Measurements from ENCODE around the gene ENTPD1.
"Not testable (repeated sequence)": the region's sequence is repeated elsewhere in the genome, so short reads cannot be mapped to it uniquely, and the experiment has no call there.

ENTPD1 gene

GRCh38 chr10:95872158-95872711, 116.3 kb downstream of the ENTPD1 start:
- H3K27me3 ChIP-seq (replicated peaks; ENCODE audit: control insufficient read depth, insufficient read depth, low read length): no peaks in the 10 kb centered on the region
- no peak overlapping the region for H3K4me3 ChIP-seq (replicated peaks; ENCODE audit: low read depth, low read length)
- peaks cover 15% of the 10 kb centered on the region for H3K36me3 ChIP-seq (ENCODE audit: control insufficient read depth, insufficient read depth, low read length)
- no peak for DNase-seq (ENCODE audit: extremely low read depth, insufficient read length)
- TF ChIP-seq CTCF (IDR thresholded peaks at IDR 0.05; ENCODE audit: insufficient read depth, low read length, poor library complexity, severe bottlenecking): no peak

- no peak for DNase-seq (ENCODE audit: extremely low read depth, insufficient read length)
- Histone ChIP-seq H3K4me3 (replicated peaks; ENCODE audit: low read depth, low read length) (no peak overlapping the region), H3K36me3 (ENCODE audit: control insufficient read depth, insufficient read depth, low read length) (peaks cover 8% of the 10 kb centered on the region), H3K27me3 (replicated peaks; ENCODE audit: control insufficient read depth, insufficient read depth, low read length) (no peaks in the 10 kb centered on the region)
- TF ChIP-seq CTCF (IDR thresholded peaks at IDR 0.05; ENCODE audit: insufficient read depth, low read length, poor library complexity, severe bottlenecking): no peak
Measured at GRCh38 chr10:95873139-95873538, 117.2 kb downstream of the ENTPD1 start.

GRCh38 chr10:95873651-95874050, 117.7 kb downstream of the ENTPD1 start:
- Histone ChIP-seq H3K36me3 (ENCODE audit: control insufficient read depth, insufficient read depth, low read length) (peaks cover 6% of the 10 kb centered on the region), H3K4me3 (replicated peaks; ENCODE audit: low read depth, low read length) (no peak overlapping the region), H3K27me3 (replicated peaks; ENCODE audit: control insufficient read depth, insufficient read depth, low read length) (no peaks in the 10 kb centered on the region)
- no peak for DNase-seq (ENCODE audit: extremely low read depth, insufficient read length)
- no peak for TF ChIP-seq CTCF (IDR thresholded peaks at IDR 0.05; ENCODE audit: insufficient read depth, low read length, poor library complexity, severe bottlenecking)

GRCh38 chr10:95874783-95875182, 118.8 kb downstream of the ENTPD1 start:
- not testable (repeated sequence) for DNase-seq (ENCODE audit: extremely low read depth, insufficient read length)

GRCh38 chr10:95876756-95877155, 120.8 kb downstream of the ENTPD1 start:
- Histone ChIP-seq H3K4me3 (replicated peaks; ENCODE audit: low read depth, low read length) (no peak overlapping the region), H3K27me3 (replicated peaks; ENCODE audit: control insufficient read depth, insufficient read depth, low read length) (no peaks in the 10 kb centered on the region), H3K36me3 (ENCODE audit: control insufficient read depth, insufficient read depth, low read length) (peaks cover 5% of the 10 kb centered on the region)
- DNase-seq (ENCODE audit: extremely low read depth, insufficient read length): no peak
- no peak for TF ChIP-seq CTCF (IDR thresholded peaks at IDR 0.05; ENCODE audit: insufficient read depth, low read length, poor library complexity, severe bottlenecking)

More at GRCh38 chr10:95874783-95875182, 118.8 kb downstream of the ENTPD1 start:
- H3K4me3 ChIP-seq (replicated peaks; ENCODE audit: low read depth, low read length); H3K27me3 ChIP-seq (replicated peaks; ENCODE audit: control insufficient read depth, insufficient read depth, low read length); H3K36me3 ChIP-seq (ENCODE audit: control insufficient read depth, insufficient read depth, low read length): not testable (repeated sequence)

- TF ChIP-seq CTCF (IDR thresholded peaks at IDR 0.05; ENCODE audit: insufficient read depth, low read length, poor library complexity, severe bottlenecking): no peak
- Histone ChIP-seq H3K27me3 (replicated peaks; ENCODE audit: control insufficient read depth, insufficient read depth, low read length) (no peaks in the 10 kb centered on the region), H3K4me3 (replicated peaks; ENCODE audit: low read depth, low read length) (no peak overlapping the region), H3K36me3 (ENCODE audit: control insufficient read depth, insufficient read depth, low read length) (peaks cover 3% of the 10 kb centered on the region)
- DNase-seq (ENCODE audit: extremely low read depth, insufficient read length): no peak
Measured at GRCh38 chr10:95877881-95878280, 121.9 kb downstream of the ENTPD1 start.
